RWPE2 (cell line): ENCODE data around the gene MEOX1.

Experiments
- ATAC-seq: fragments of 200-7000 bp; cut with Tn5 transposase; 3 replicates; pipeline ENCODE4 v1.9.1; 2021; ENCODE audit warnings: low read depth
- DNase-seq: peaks from one replicate; pipeline ENCODE4 v3.0.0-alpha.2; 2020; ENCODE audit warnings: low spot score
- H3K27ac ChIP-seq: fragments of 450-650 bp; 2 replicates; pipeline ENCODE4 v1.5.1; 2017; ENCODE audit warnings: mild to moderate bottlenecking; ENCODE audit not compliant: poor library complexity, severe bottlenecking
- H3K27me3 ChIP-seq: fragments of 250-450 bp; sonication (Bioruptor Pico); 2 replicates; pipeline ENCODE4 v1.5.1; 2021; ENCODE audit warnings: mild to moderate bottlenecking, moderate library complexity; ENCODE audit not compliant: insufficient read depth, poor library complexity, severe bottlenecking
- H3K36me3 ChIP-seq: fragments of 250-450 bp; sonication (Bioruptor Pico); 2 replicates; pipeline ENCODE4 v1.5.1; 2020; ENCODE audit warnings: low read depth, mild to moderate bottlenecking, moderate library complexity
- H3K4me1 ChIP-seq: fragments of 250-450 bp; sonication (Bioruptor Pico); 2 replicates; pipeline ENCODE4 v1.5.1; 2021; ENCODE audit warnings: mild to moderate bottlenecking, moderate library complexity; ENCODE audit not compliant: insufficient read depth, poor library complexity, severe bottlenecking
- H3K4me3 ChIP-seq: fragments of 250-450 bp; sonication (Bioruptor Pico); 2 replicates; pipeline ENCODE4 v1.5.1; 2021; ENCODE audit warnings: mild to moderate bottlenecking, moderate library complexity; ENCODE audit not compliant: severe bottlenecking
- H3K9me3 ChIP-seq: fragments of 250-450 bp; sonication (Bioruptor Pico); 2 replicates; pipeline ENCODE4 v1.5.1; 2021; ENCODE audit warnings: mild to moderate bottlenecking, moderate library complexity; ENCODE audit not compliant: severe bottlenecking
- CTCF ChIP-seq: fragments of 450-650 bp; IDR thresholded peaks from one replicate; pipeline ENCODE4 v1.5.1; 2017; ENCODE audit warnings: mild to moderate bottlenecking, moderate library complexity; ENCODE audit not compliant: poor library complexity, severe bottlenecking

Gene MEOX1

GRCh38 chr17:43660816-43661493 is 767 bp downstream of the MEOX1 start:
- Histone ChIP-seq H3K4me1 (peaks cover 8% of the 10 kb centered on the region), H3K4me3 (no peak overlapping the region), H3K27me3 (no peaks in the 10 kb centered on the region), H3K27ac (no peak overlapping the region), H3K9me3 (no peaks in the 10 kb centered on the region), H3K36me3 (no peaks in the 10 kb centered on the region)
- TF ChIP-seq CTCF = no peak
- no peak for DNase-seq
- ATAC-seq = no peak

GRCh38 chr17:43659823-43660617 is 1.7 kb downstream of the MEOX1 start:
- Histone ChIP-seq H3K9me3 (no peaks in the 10 kb centered on the region), H3K36me3 (no peaks in the 10 kb centered on the region), H3K4me3 (no peak overlapping the region), H3K4me1 (peaks cover 8% of the 10 kb centered on the region), H3K27me3 (no peaks in the 10 kb centered on the region), H3K27ac (no peak overlapping the region)
- DNase-seq = no peak
- no peak for TF ChIP-seq CTCF
- no peak for ATAC-seq

GRCh38 chr17:43658900-43659299 is 2.8 kb downstream of the MEOX1 start:
- Histone ChIP-seq H3K36me3 (no peaks in the 10 kb centered on the region), H3K27me3 (no peaks in the 10 kb centered on the region), H3K4me3 (no peak overlapping the region), H3K4me1 (peaks cover 8% of the 10 kb centered on the region), H3K9me3 (no peaks in the 10 kb centered on the region), H3K27ac (no peak overlapping the region)
- ATAC-seq (no peak), DNase-seq (no peak)
- TF ChIP-seq CTCF = no peak

- no peaks in the 10 kb centered on the region for H3K36me3 ChIP-seq
- H3K9me3 ChIP-seq = no peaks in the 10 kb centered on the region
- no peaks in the 10 kb centered on the region for H3K27me3 ChIP-seq
- H3K4me3 ChIP-seq = no peak overlapping the region
- H3K27ac ChIP-seq = no peak overlapping the region
- H3K4me1 ChIP-seq = no peaks in the 10 kb centered on the region
- TF ChIP-seq CTCF = no peak
- no peak for DNase-seq
- ATAC-seq = no peak
Measured at GRCh38 chr17:43655693-43656255, 5.9 kb downstream of the MEOX1 start.
